Right kidney (tissue), 1 donor: Measurements from ENCODE around the gene SIK3.
A peak's percentile ranks its signal among the peaks of the same experiment; 100 is the strongest.
"Not testable (repeated sequence)": the region's sequence is repeated elsewhere in the genome, so short reads cannot be mapped to it uniquely, and the experiment has no call there.

Experiments used
- DNase-seq: peaks from one replicate; pipeline ENCODE4 v3.0.0-alpha.2; 2016

SIK3 gene

GRCh38 chr11:116835791-116836631, 262.2 kb downstream of the SIK3 start:
- peak; percentile 89 for DNase-seq

- DNase-seq, result no peak
Measured at GRCh38 chr11:116835042-116835772, 263.0 kb downstream of the SIK3 start.

GRCh38 chr11:116834535-116835041, 263.6 kb downstream of the SIK3 start:
- DNase-seq, result not testable (repeated sequence)

GRCh38 chr11:116833816-116834534, 264.3 kb downstream of the SIK3 start:
- DNase-seq, result no peak

- DNase-seq, result no peak
Measured at GRCh38 chr11:116833491-116833815, 264.8 kb downstream of the SIK3 start.

- DNase-seq, result no peak
Measured at GRCh38 chr11:116832350-116833290, 265.6 kb downstream of the SIK3 start.

- no peak for DNase-seq
Measured at GRCh38 chr11:116831790-116832349, 266.4 kb downstream of the SIK3 start.

- DNase-seq, result no peak
Measured at GRCh38 chr11:116830184-116830912, 267.9 kb downstream of the SIK3 start.

GRCh38 chr11:116829525-116830183, 268.6 kb downstream of the SIK3 start, which contains the start of gene APOC3:
TSS of gene APOC3 (plus strand) at chr11:116829907. CDS start at chr11:116830583, 676 bp downstream.
- DNase-seq, result no peak

GRCh38 chr11:116828632-116829524, 269.4 kb downstream of the SIK3 start:
- DNase-seq, result no peak

GRCh38 chr11:116827461-116827860, 270.8 kb downstream of the SIK3 start:
- DNase-seq, result no peak

- no peak for DNase-seq
Measured at GRCh38 chr11:116826751-116827431, 271.3 kb downstream of the SIK3 start.

- DNase-seq, result no peak
Measured at GRCh38 chr11:116825854-116826750, 272.1 kb downstream of the SIK3 start.

- no peak for DNase-seq
Measured at GRCh38 chr11:116825434-116825833, 272.8 kb downstream of the SIK3 start.

GRCh38 chr11:116823031-116823843, 275.0 kb downstream of the SIK3 start, which contains the start of gene APOA4:
TSS of gene APOA4 (minus strand) at chr11:116823304. CDS start at chr11:116823191, 113 bp downstream.
- no peak for DNase-seq

- DNase-seq, result no peak
Measured at GRCh38 chr11:116822575-116822974, 275.7 kb downstream of the SIK3 start.
